ENCODE results near the gene ATXN1. TPM values are rescaled to one million over a fixed set of nuclear protein-coding genes. Genes with fewer than 3 reads are reported as not detected.

ATXN1 gene
- total and polyA plus RNA-seq, 2 experiments from 2014 or later, result 14.2 to 20.1 TPM

DNA sequence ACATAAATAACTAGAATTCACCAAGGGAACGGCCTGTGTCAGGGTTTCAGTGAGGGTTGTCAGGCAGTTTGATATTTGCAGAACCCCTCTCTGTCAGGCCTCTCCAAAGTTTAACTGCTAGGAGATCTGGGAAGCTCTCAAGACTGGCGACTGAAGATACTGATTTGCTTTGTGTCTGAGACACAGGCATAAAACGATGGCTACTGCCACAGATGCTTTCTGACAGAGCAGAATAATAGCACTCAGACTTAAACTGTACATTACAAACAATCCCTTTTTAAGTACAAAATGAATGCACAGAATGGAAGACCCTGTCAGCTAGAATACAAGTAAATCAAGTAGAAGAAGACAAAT, 7.2 kb upstream of the ATXN1 start:
- Histone ChIP-seq H3K79me2 (ENCODE audit: insufficient read depth) (0 out of 2 replicates have a peak, but pooled peaks cover 6% of the 10 kb centered on the region), H3K4me2 (ENCODE audit: unreplicated experiment) (peak overlapping the region; percentile 71), H4K20me1 (ENCODE audit: insufficient read depth) (no peaks in the 10 kb centered on the region), H3K9ac (peak overlapping the region; percentile 47), H2AFZ (peak overlapping the region; percentile 35), H3F3A (ENCODE audit: insufficient read depth) (peaks cover 71% of the 10 kb centered on the region), H3K27ac (peak overlapping the region; percentile 91), H3K27me3 (replicated peaks; ENCODE audit: insufficient read depth) (no peaks in the 10 kb centered on the region), H3K9me2 (ENCODE audit: insufficient read depth) (no peaks in the 10 kb centered on the region), H3K9me3 (ENCODE audit: low read depth) (no peaks in the 10 kb centered on the region), H3K4me1 (ENCODE audit: insufficient read depth) (peaks cover 71% of the 10 kb centered on the region), H3K4me3 (peak overlapping the region; percentile 45; the same call in 1 of the 2 replicates), H3K36me3 (ENCODE audit: low read depth) (no peaks in the 10 kb centered on the region)
- in situ Hi-C loops (cut with MboI), result loop anchor here (5.0 to 10.0 kb wide), 3 partner anchors 254 to 434 kb away; no protein-coding TSS in a partner anchor
- TF ChIP-seq EZH2 (IDR thresholded peaks at IDR 0.05; ENCODE audit: insufficient read depth, poor library complexity, severe bottlenecking) (no peak), EZH2phosphoT487 (IDR thresholded peaks at IDR 0.05; ENCODE audit: insufficient read depth, low read depth) (no peak)
- no peak for DNase-seq
- WGBS, 2 experiments (ENCODE audit: low coverage in 1 of 2, low lambda C conversion rate in 2 of 2, missing lambda C conversion rate in 2 of 2), result 10 to 16% methylated on average over 3 of the region's 3 CpGs

DNA sequence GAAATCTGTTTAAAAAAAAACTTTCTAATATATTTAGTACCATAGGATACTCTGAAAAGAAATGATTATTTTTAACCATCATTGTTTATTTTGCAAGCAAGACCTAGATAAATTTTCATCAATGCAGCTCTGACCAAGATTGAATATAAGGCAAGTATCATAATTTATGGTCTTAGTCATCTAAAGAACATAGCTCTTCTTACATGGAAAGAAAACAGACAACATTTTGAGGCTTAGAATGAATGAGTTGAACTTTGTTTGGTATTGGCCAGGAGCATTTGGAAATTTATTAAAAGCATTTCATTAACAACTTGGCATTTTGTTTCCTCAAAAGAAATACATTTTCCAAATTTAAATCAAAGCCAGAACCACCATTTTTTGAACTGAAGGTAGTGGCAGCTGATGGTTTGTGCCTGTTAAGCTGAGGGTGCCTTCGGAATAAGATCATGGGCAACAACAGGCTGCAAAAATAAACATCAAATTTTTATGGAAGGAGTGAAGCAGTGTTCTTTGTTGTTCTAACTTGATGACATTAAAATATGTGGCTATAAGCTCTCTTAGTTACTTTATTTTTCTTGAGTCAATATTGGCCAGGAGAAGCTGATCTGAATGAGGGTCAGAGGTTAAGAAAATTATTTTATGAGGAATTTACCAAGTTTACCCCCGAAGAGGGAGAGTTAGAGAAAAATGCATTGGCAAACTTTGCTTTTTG, 6.7 kb upstream of the ATXN1 start:
- no peaks in the 10 kb centered on the region for H3K36me3 ChIP-seq (ENCODE audit: low read depth)
- H3K4me2 ChIP-seq (ENCODE audit: unreplicated experiment), result peak overlapping the region; percentile 71
- H3K4me3 ChIP-seq, result no peak overlapping the region
- peak overlapping the region; percentile 35 for H2AFZ ChIP-seq
- peaks cover 72% of the 10 kb centered on the region for H3K4me1 ChIP-seq (ENCODE audit: insufficient read depth)
- no peaks in the 10 kb centered on the region for H3K27me3 ChIP-seq (replicated peaks; ENCODE audit: insufficient read depth)
- no peaks in the 10 kb centered on the region for H4K20me1 ChIP-seq (ENCODE audit: insufficient read depth)
- no peaks in the 10 kb centered on the region for H3K9me3 ChIP-seq (ENCODE audit: low read depth)
- in situ Hi-C loops (cut with MboI), result loop anchor here (5.0 to 10.0 kb wide), 3 partner anchors 253 to 433 kb away; no protein-coding TSS in a partner anchor
- no peaks in the 10 kb centered on the region for H3K9me2 ChIP-seq (ENCODE audit: insufficient read depth)
- H3K9ac ChIP-seq, result peak overlapping the region; percentile 47
- peak overlapping the region; percentile 91 for H3K27ac ChIP-seq
- H3F3A ChIP-seq (ENCODE audit: insufficient read depth), result peaks cover 75% of the 10 kb centered on the region
- TF ChIP-seq EZH2phosphoT487 (IDR thresholded peaks at IDR 0.05; ENCODE audit: insufficient read depth, low read depth), result no peak
- TF ChIP-seq EZH2 (IDR thresholded peaks at IDR 0.05; ENCODE audit: insufficient read depth, poor library complexity, severe bottlenecking), result no peak
- DNase-seq, result no peak
- WGBS, 2 experiments (ENCODE audit: low coverage in 1 of 2, low lambda C conversion rate in 2 of 2, missing lambda C conversion rate in 2 of 2), result 15 to 17% methylated on average over 2 of the region's 2 CpGs
- H3K79me2 ChIP-seq (ENCODE audit: insufficient read depth), result 0 out of 2 replicates have a peak, but pooled peaks cover 7% of the 10 kb centered on the region

DNA sequence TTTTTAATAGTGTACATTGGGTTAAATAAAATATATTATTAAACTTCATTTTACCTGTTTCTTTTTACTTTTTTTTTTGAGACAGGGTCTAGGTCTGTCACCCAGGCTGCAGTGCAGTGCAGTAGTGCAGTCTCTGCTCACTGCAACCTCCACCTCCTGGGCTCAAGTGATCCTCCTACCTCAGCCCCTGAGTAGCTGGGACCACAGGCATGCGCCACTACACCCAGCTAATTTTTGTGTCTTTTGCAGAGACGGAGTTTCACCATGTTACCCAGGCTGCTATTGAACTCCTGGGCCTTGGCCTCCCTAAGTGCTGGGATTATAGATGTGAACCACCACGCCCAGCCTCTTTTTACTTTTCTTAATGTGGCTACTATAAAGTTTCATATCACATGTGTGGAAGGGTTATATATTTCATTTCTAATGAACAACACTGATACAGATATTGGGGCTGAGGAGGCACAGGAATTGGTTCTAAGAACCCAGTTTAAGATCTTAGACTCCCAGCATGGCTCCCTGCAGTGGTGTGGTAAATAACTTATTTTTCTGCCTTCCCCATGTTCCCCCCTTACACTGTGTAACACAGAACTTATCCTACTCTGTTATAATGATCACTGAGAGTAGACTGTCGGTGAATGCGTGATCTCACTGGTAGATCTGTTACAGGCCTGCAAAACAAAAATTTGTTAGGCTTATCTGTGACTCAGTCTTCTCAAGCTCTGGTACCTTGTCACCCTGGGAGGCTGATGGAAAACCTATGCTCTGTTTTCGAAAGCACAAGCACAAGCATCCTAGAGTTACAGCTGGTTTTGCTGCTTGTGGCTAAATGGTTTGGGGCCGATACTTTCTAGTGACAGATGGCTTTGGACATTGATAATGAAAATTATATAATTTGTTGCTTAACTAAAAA, 5.8 kb upstream of the ATXN1 start:
- peak; percentile 59 for DNase-seq
- Histone ChIP-seq H2AFZ (no peak overlapping the region), H3K9ac (peak overlapping the region; percentile 4; the same call in 1 of the 2 replicates)

DNA sequence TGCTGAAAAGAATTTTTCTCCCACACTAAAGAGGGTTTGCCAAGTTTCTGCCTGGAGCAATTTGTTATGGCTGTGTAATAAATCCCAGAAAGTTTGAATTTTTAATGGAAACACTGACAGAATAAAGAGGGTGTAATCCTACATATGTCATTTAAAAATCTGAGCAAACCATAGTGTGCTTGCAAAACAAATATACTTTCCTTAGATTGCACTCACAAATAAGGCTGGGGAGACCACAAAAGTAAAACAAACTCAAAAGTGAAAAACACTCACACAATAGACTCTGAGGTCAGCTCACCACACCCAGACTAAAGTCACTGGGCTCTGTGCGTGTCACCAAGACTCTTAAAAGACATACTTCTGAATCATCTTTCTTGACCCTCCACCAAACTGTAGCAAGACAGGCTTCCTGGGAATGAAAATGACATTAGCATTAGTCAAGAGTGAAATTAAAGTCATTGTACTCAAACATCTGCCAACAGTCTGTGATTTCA, 4.8 kb upstream of the ATXN1 start:
- WGBS, 2 experiments (ENCODE audit: low coverage in 1 of 2, low lambda C conversion rate in 2 of 2, missing lambda C conversion rate in 2 of 2), result 0% methylated on average over 1 of the region's 1 CpG
- peak; percentile 97 for DNase-seq
- H3K4me2 ChIP-seq (ENCODE audit: unreplicated experiment), result peak overlapping the region; percentile 97
- no peak for TF ChIP-seq EZH2 (IDR thresholded peaks at IDR 0.05; ENCODE audit: insufficient read depth, poor library complexity, severe bottlenecking)
- TF ChIP-seq EZH2phosphoT487 (IDR thresholded peaks at IDR 0.05; ENCODE audit: insufficient read depth, low read depth), result peak; percentile 81; the same call in 1 of the 2 replicates
- H3K4me1 ChIP-seq (ENCODE audit: insufficient read depth), result peaks cover 69% of the 10 kb centered on the region
- no peaks in the 10 kb centered on the region for H3K9me2 ChIP-seq (ENCODE audit: insufficient read depth)
- in situ Hi-C loops (cut with MboI), result loop anchor here (5.0 to 10.0 kb wide), 3 partner anchors 251 to 431 kb away; no protein-coding TSS in a partner anchor
- H3K27ac ChIP-seq, result peak overlapping the region; percentile 91
- H3K4me3 ChIP-seq, result 0 out of 2 replicates have a peak overlapping the region, but pooled peaks have one; percentile 11
- H3K36me3 ChIP-seq (ENCODE audit: low read depth), result no peaks in the 10 kb centered on the region
- H3K79me2 ChIP-seq (ENCODE audit: insufficient read depth), result 0 out of 2 replicates have a peak, but pooled peaks cover 7% of the 10 kb centered on the region
- no peaks in the 10 kb centered on the region for H3K9me3 ChIP-seq (ENCODE audit: low read depth)
- H3K27me3 ChIP-seq (replicated peaks; ENCODE audit: insufficient read depth), result no peaks in the 10 kb centered on the region
- H2AFZ ChIP-seq, result no peak overlapping the region
- H3F3A ChIP-seq (ENCODE audit: insufficient read depth), result peaks cover 68% of the 10 kb centered on the region
- peak overlapping the region; percentile 97 for H3K9ac ChIP-seq
- no peaks in the 10 kb centered on the region for H4K20me1 ChIP-seq (ENCODE audit: insufficient read depth)

More for the DNA sequence above, 5.8 kb upstream of the ATXN1 start:
- H3K4me2 ChIP-seq (ENCODE audit: unreplicated experiment), result peak overlapping the region; percentile 71
- no peaks in the 10 kb centered on the region for H4K20me1 ChIP-seq (ENCODE audit: insufficient read depth)
- no peaks in the 10 kb centered on the region for H3K36me3 ChIP-seq (ENCODE audit: low read depth)
- TF ChIP-seq EZH2phosphoT487 (IDR thresholded peaks at IDR 0.05; ENCODE audit: insufficient read depth, low read depth), result no peak
- no peak for TF ChIP-seq EZH2 (IDR thresholded peaks at IDR 0.05; ENCODE audit: insufficient read depth, poor library complexity, severe bottlenecking)
- H3K4me1 ChIP-seq (ENCODE audit: insufficient read depth), result peaks cover 72% of the 10 kb centered on the region
- in situ Hi-C loops (cut with MboI), result loop anchor here (5.0 to 10.0 kb wide), 3 partner anchors 252 to 432 kb away; no protein-coding TSS in a partner anchor
- H3K27ac ChIP-seq, result peak overlapping the region; percentile 91
- no peaks in the 10 kb centered on the region for H3K9me2 ChIP-seq (ENCODE audit: insufficient read depth)
- no peaks in the 10 kb centered on the region for H3K9me3 ChIP-seq (ENCODE audit: low read depth)
- 50 to 51% methylated on average over 7 of the region's 7 CpGs for WGBS, 2 experiments (ENCODE audit: low coverage in 1 of 2, low lambda C conversion rate in 2 of 2, missing lambda C conversion rate in 2 of 2)
- no peaks in the 10 kb centered on the region for H3K27me3 ChIP-seq (replicated peaks; ENCODE audit: insufficient read depth)
- H3K4me3 ChIP-seq, result no peak overlapping the region
- H3F3A ChIP-seq (ENCODE audit: insufficient read depth), result peaks cover 75% of the 10 kb centered on the region
- H3K79me2 ChIP-seq (ENCODE audit: insufficient read depth), result 0 out of 2 replicates have a peak, but pooled peaks cover 7% of the 10 kb centered on the region

Data from GM23248 (cell line).